NK-92 (cell line): Measurements from ENCODE around the gene RBFA.
"Not testable (repeated sequence)": the region's sequence is repeated elsewhere in the genome, so short reads cannot be mapped to it uniquely, and the experiment has no call there.

ENCODE experiments used
- DNase-seq: peaks from one replicate; lab custom pipeline; 2025; ENCODE audit not compliant: unreplicated experiment; lab: John Stamatoyannopoulos, UW

RBFA gene

DNA sequence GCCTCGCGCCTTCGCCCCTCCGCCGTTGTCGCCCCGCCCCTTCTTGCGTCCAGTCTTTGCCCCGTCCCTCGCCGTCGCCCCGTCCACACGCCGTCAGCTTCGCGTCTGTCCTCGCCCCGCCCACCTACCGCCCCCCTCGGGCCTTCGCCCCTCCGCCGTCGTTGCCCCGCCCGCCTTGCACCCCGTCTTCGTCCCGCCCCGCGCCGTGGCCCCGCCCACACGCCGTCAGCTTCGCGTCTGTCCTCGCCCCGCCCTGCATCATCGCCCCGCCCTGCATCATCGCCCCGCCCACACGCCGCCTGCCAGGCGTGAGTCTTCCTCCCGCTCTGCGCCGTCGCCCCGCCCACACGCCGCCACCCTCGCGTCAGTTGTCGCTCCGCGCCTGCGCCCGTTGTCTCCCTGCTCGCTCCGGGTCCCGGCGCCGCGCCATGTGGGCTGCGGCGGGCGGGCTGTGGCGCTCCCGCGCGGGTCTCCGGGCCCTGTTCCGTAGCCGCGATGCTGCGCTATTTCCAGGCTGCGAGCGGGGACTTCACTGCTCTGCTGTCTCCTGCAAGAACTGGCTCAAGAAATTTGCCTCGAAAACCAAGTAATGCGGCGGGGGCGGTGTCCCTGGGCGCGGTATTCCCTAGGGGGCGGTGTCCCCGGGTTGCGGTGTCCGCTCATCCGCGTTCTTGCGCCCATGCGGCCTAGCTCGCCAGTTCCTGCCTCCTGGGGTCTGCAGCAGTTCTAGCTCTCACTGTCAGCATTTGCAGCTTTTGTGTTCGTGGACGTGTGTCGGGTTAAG is at the start of gene RBFA:
TSS of gene RBFA (plus strand) at position 367 of the 784 bp plus-strand sequence. CDS start at position 429, 62 bp downstream.
- DNase-seq = peak; percentile 97

DNA sequence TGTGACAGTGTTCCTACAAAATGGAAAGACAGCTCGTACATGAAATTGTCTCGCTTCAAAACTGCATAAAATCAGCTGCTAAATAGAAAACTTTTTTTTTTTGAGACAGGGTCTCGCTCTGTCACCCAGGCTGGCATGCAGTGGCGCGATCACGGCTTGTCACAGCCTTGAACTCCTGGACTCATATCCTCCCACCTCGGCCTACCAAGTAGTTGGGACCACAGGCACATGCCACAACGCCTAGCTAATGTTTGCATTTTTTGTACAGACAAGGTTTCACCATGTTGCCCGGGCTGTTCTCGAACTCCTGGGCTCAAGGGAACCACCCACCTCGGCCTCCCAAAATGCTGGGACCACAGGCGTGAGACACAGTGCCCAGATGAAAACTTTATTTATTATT is 49.1 kb upstream of the RBFA start:
- no peak for DNase-seq

DNA sequence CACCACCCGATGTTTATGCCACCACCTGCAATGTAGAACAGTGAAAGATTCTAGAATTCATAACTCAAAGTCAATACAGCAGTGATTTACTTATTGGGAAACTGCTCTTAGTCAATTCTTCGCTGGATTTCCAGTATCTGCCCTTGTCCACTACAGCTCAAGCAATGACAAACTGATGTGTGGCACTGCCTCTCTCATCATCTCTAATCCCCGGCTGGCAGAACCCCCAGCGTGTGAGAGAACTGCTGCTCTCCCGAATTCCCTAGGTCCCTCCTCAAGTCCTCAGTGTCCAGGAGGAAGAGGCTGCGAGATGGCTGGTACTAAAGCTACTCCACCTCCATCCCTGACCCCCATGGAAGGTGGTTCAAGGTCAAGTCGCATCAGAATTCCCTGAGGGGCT is 47.5 kb upstream of the RBFA start:
- no peak for DNase-seq

DNA sequence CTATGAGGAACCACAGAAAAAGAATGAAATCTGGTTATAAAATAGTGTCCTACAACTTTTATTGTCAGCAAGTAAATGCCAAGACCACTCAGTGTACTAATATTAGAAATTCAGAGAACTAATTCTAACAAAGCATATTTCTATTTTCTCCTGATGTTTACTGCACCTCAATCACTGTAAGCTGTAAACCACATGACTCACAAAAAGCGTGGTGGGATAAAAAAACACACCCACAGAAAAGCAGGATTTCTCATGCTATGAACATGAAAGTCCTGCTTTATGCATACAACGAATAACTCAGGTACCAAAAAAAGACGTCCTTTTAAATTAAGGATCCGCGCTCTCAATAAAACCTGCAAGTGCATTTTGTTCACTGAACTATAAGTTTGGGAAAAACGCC is 46.7 kb upstream of the RBFA start:
- DNase-seq = no peak

GRCh38 chr18:79988071-79988450 is 46.2 kb upstream of the RBFA start:
- DNase-seq = no peak

DNA sequence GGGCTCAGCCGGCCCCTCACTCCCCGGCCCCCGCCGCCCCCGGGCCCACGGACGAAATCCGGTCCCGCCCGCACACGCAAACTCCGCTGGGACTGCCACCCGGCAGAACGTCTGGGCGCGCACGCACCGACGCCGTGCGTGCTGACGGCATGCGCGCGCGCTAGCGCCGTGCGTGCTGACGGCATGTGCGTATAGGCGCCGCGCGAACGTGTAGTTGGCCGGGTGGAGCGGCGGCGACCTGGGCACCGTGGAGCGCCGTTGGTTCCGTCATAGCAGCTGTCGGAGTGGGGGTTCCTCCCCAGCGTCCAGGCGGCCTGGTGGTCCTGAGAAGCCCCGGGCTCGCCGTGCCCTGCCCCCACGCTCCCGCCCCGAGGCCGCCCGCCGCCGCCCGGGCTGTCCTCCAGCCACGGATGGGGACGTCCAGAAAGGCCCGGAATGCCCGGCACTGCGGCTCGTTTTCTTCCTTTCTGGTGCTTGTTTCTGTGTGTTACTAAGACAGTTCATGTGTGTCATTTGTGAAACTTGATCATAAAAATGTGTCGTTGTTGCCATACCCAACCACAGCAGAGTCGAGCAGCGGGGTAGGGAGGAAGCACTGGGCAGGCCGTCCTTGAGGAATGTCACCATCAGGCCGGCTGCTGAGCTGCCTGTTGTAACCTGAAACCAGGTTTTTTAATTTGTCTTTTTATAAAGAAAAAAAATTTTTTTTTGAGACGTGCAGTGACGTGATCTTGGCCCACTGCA is 45.6 kb upstream of the RBFA start, which contains the start of gene TXNL4A:
TSS of gene TXNL4A (minus strand) at position 113 of the 744 bp plus-strand sequence. CDS start 171 bp downstream, outside the sequence.
- peak; percentile 8 for DNase-seq

DNA sequence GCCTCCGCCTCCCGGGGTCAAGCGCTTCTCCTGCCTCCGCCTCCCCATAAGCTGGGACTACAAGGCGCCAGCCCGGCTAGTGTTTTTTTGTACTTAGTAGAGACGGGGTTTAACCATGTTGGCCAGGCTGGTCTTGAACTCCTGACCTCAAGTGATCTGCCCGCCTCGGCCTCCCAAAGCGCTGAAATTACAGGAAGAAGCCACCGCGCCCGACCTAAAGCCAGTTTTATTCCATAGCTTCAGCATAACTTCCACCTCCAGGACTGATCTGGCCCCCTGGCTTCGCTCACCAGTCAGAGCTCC is 45.1 kb upstream of the RBFA start:
- DNase-seq = no peak

DNA sequence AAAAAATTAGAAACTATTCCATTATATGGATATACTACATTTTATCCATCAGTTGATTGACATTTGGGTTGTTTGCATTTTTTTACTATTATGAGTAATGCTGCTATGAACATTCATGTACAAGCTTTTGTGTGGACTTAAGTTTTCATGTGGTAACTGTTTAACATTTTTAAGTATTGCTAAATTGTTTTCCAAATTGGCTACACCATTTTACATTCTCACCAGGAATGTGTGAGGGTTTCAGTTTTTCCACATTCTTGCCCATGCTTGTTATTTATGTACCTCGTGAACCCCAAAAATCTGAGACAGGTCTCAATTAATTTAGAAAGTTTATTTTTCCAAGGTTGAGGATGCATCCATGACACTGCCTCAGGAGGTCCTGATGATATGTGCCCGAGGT is 42.7 kb upstream of the RBFA start:
- DNase-seq = no peak

GRCh38 chr18:79999701-80000100 is 34.5 kb upstream of the RBFA start:
- DNase-seq = not testable (repeated sequence)

DNA sequence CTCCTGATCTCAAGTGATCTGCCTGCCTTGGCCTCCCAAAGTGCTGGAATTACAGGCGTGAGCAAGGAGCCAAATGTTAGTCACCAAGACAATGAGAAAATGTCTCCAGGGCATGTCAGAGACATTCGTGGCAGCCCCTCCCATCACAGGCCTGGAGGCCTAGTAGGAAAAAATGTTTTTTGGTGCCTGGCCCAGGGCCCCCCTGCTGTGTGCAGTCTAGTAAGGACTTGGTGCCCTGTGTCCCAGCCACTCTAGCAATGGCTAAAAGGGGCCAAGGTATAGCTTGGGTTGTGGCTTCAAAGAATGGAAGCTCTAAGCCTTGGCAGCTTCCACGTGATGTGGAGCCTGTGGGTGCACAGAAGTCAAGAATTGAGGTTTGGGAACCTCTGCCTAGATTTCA is 33.4 kb upstream of the RBFA start:
- no peak for DNase-seq

DNA sequence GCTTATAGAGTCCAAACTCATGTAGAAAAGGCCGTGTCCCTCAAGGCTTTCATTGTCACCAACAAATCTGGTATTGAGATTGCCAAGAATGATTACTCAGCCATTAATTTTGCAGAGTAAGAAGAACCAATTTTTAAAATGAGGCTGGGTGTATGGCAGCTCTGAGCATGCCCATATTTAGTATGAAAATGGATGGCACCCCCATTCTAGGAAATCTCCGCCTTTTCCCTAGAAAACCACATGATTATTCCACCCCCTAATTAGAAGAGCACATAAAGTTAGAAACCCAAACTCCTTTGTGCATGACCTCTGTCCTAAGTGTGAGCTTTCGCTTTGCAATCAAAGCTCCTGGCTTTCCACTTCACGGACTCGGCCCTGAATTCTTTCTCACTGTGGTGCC is 31.8 kb upstream of the RBFA start:
- no peak for DNase-seq

- DNase-seq = no peak
Measured at GRCh38 chr18:80004600-80005342, 29.5 kb upstream of the RBFA start.

DNA sequence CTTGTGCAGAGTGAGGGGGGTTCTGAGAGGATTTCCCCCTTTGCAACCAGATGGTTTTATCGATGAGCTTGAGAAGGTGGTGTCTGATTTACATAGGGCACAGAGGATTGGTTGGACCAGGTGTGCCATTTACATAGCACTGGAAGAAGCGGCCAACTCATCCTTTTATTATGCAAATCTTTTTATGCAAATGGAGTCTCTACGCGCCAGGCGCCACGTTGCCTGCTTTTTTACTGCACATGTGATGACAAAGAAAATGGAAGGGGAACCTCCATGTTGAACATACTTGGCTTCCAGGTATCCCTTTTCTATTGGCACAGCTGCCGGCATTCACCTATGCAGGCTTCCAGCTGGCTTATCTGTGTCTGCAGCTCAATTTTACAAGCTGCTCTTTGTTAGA is 27.5 kb upstream of the RBFA start:
- DNase-seq = no peak

- no peak for DNase-seq
Measured at GRCh38 chr18:80009661-80010550, 24.3 kb upstream of the RBFA start.

- DNase-seq = no peak
Measured at GRCh38 chr18:80010551-80010906, 23.7 kb upstream of the RBFA start.

DNA sequence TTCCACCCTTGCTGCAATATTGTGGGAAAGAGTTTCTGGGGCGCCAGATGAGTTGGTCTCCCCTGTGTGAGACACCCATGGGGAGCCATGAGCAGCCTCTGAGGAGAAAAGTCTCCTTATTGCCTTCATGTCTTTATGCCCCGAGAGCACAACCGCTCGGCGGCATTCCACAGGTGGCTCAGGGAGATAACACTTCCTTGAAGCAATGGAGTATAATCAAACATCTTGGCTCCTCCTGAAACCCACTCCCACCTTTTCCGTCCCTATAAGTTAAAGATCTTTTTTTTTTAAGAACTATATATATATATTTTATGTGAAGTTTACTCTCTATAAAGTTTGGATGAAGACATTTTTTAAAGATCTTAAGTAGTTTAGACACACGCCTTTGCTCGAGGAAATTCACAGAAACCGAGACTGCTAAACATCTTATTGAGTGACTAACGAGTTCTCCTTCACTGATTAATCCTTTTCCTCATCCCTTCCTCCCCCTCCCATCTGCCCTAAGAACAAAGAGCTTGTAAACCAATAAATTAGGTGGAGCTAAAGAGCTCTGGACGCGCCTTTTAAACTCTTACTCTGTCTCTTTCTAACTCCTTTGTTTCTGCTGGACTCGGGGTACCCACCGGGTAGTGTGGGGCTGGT is 22.6 kb upstream of the RBFA start:
- not testable (repeated sequence) for DNase-seq

GRCh38 chr18:80012714-80013113 is 21.5 kb upstream of the RBFA start:
- DNase-seq = no peak

DNA sequence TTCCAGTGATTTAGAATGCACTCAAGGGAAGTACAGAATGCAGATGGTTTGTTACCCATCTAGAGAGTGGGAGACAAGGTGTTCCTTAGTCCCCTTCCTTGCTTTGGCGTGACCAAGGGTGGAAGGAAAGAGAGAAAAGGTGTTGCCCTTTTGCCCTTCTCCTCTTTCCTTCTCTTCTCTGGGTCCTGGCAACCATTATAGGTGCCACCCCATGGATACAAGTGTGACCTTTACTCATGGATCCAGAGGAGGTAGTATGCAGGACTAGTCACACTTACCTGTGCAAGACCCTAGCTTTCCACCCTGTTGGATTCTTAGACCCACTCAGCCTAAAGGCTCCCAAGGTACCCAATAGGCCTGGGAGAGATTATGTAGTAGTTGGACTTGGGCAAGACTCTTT is 11.6 kb upstream of the RBFA start:
- DNase-seq = no peak

DNA sequence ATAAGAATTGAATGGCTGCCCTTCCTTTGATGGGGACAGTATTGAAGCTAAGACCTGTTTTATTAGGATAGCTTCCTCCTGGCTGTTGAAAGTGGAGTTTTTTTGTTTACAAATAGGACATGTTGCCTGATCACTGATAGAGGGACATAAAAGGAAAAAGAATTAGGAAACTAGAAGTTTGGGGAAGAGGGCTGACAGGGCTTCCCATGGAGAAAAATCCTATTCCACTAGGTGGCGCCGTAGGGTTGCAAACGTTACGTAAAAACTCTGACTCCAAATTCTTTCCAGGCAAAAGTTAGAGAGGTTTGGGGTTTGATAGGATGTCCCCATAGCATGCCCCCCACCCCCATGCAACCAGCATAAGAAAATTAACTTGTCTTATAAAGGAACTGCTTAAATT is 11.1 kb upstream of the RBFA start:
- DNase-seq = no peak

DNA sequence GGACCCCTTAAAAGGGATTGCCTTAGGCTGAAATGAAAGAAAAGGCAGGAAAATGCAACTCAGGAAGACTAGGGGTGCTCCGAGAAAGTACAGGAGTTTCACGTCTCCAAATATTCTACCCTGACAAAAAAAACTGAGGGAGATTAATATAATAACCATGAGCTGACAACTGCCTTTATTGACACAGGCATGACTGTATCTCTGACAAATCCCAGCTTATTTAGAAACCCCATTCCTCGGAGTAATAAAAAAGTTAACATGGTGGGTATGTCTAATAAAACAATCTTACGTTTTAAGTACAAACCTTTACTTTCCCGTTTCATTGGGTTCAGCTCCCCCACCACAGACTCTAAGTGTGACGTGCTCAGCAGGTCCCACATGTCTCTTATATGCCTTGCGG is 7.9 kb upstream of the RBFA start:
- DNase-seq = no peak
